HepG2 (cell line): ENCODE data around the gene CNNM2. TPM values are rescaled to one million over a fixed set of nuclear protein-coding genes. Genes with fewer than 3 reads are reported as not detected.

Source experiments
- ASH2L ChIP-seq: fragments of 300-600, 200-600 bp; sonication (generic); IDR thresholded peaks from 2 replicates; pipeline ENCODE4 v1.7.0; 2017; ENCODE audit warnings: low read depth, mild to moderate bottlenecking, moderate library complexity, mixed read lengths, low read length; ENCODE audit not compliant: insufficient read length
- ATF3 ChIP-seq: sonication (generic); formaldehyde crosslinking; IDR thresholded peaks from 2 replicates; pipeline ENCODE4 v1.4.0; 2020; ENCODE audit warnings: missing genetic modification reagents
- BCL6 ChIP-seq: IDR thresholded peaks from 2 replicates; pipeline ENCODE4 v1.6.1; 2016; ENCODE audit warnings: missing genetic modification reagents, missing compliant biosample characterization
- CBFB ChIP-seq: sonication (generic); formaldehyde crosslinking; IDR thresholded peaks from 2 replicates; pipeline ENCODE4 v1.4.0; 2020; ENCODE audit warnings: missing genetic modification reagents
- CREB1 ChIP-seq, 2 experiments: fragments of 450-650 bp in 1 of 2; IDR thresholded peaks; 2 replicates each; pipeline ENCODE4 v1.6.1; 2016 to 2017; ENCODE audit warnings: control low read depth in 1 of 2, mild to moderate bottlenecking in 1 of 2, missing compliant biosample characterization in 1 of 2, missing genetic modification characterization in 1 of 2
- DPF2 ChIP-seq: sonication (generic); formaldehyde crosslinking; IDR thresholded peaks from 2 replicates; pipeline ENCODE4 v1.4.0; 2020; ENCODE audit warnings: mild to moderate bottlenecking, low read depth, missing genetic modification reagents, borderline replicate concordance
- FOXO1 ChIP-seq: sonication (generic); formaldehyde crosslinking; IDR thresholded peaks from 2 replicates; pipeline ENCODE4 v1.4.0; 2020; ENCODE audit warnings: missing genetic modification reagents
- HNRNPH1 ChIP-seq: fragments of 200-400 bp; formaldehyde crosslinking; optimal IDR thresholded peaks from 2 replicates; pipeline ENCODE3; 2017; ENCODE audit warnings: mild to moderate bottlenecking, low read depth, low read length
- HOXA5 ChIP-seq: sonication (generic); formaldehyde crosslinking; IDR thresholded peaks from 2 replicates; pipeline ENCODE4 v1.4.0; 2020; ENCODE audit warnings: missing genetic modification reagents
- IRF9 ChIP-seq: sonication (generic); formaldehyde crosslinking; IDR thresholded peaks from 2 replicates; pipeline ENCODE4 v1.8.0; 2022; ENCODE audit warnings: missing genetic modification reagents, mild to moderate bottlenecking, borderline replicate concordance
- ISL2 ChIP-seq: sonication (generic); formaldehyde crosslinking; IDR thresholded peaks from 2 replicates; pipeline ENCODE4 v1.5.0; 2020; ENCODE audit warnings: missing genetic modification reagents
- JUND ChIP-seq: sonication (generic); formaldehyde crosslinking; IDR thresholded peaks from 2 replicates; pipeline ENCODE4 v1.8.0; 2022; ENCODE audit warnings: mild to moderate bottlenecking, missing genetic modification reagents
- LBX2 ChIP-seq: sonication (generic); formaldehyde crosslinking; IDR thresholded peaks from 2 replicates; pipeline ENCODE4 v1.5.0; 2020; ENCODE audit warnings: missing genetic modification reagents, mild to moderate bottlenecking, borderline replicate concordance
- MIXL1 ChIP-seq: IDR thresholded peaks from 2 replicates; pipeline ENCODE4 v1.6.1; 2016
- MZF1 ChIP-seq: sonication (generic); formaldehyde crosslinking; IDR thresholded peaks from 2 replicates; pipeline ENCODE4 v1.8.1; 2023; ENCODE audit warnings: mild to moderate bottlenecking, missing genetic modification reagents, borderline replicate concordance
- NFKB2 ChIP-seq: sonication (generic); formaldehyde crosslinking; IDR thresholded peaks from 2 replicates; pipeline ENCODE4 v1.4.0; 2020; ENCODE audit warnings: missing genetic modification reagents, borderline replicate concordance
- POLR2AphosphoS5 ChIP-seq: IDR thresholded peaks from 2 replicates; pipeline ENCODE4 v1.6.1; 2012; ENCODE audit warnings: low read depth, low read length
- PPARG ChIP-seq: conservative IDR thresholded peaks from 2 replicates; pipeline ENCODE4 v1.6.1; 2016; ENCODE audit warnings: missing biosample characterization, missing genetic modification reagents
- TFDP2 ChIP-seq: sonication (generic); formaldehyde crosslinking; IDR thresholded peaks from 2 replicates; pipeline ENCODE4 v1.4.0; 2020; ENCODE audit warnings: missing genetic modification reagents
- XRCC5 ChIP-seq: fragments of 200-400 bp; formaldehyde crosslinking; optimal IDR thresholded peaks from 2 replicates; pipeline ENCODE3; 2017; ENCODE audit warnings: mild to moderate bottlenecking, low read length
- ZBTB42 ChIP-seq: sonication (generic); formaldehyde crosslinking; IDR thresholded peaks from 2 replicates; pipeline ENCODE4 v1.5.0; 2020; ENCODE audit warnings: mild to moderate bottlenecking, missing genetic modification reagents
- ZFP62 ChIP-seq: sonication (generic); formaldehyde crosslinking; IDR thresholded peaks from 2 replicates; pipeline ENCODE4 v1.4.0; 2020; ENCODE audit warnings: missing genetic modification reagents
- ZFP91 ChIP-seq: sonication (generic); formaldehyde crosslinking; IDR thresholded peaks from 2 replicates; pipeline ENCODE4 v1.9.0; 2022; ENCODE audit warnings: missing genetic modification reagents, mild to moderate bottlenecking, borderline replicate concordance
- ZNF264 ChIP-seq: sonication (generic); formaldehyde crosslinking; IDR thresholded peaks from 2 replicates; pipeline ENCODE4 v1.4.0; 2020; ENCODE audit warnings: missing genetic modification reagents
- ZNF496 ChIP-seq: sonication (generic); formaldehyde crosslinking; IDR thresholded peaks from 2 replicates; pipeline ENCODE4 v1.8.1; 2023; ENCODE audit warnings: mild to moderate bottlenecking, moderate library complexity, missing genetic modification reagents; ENCODE audit not compliant: insufficient replicate concordance
- ZNF558 ChIP-seq: sonication (generic); formaldehyde crosslinking; IDR thresholded peaks from 2 replicates; pipeline ENCODE4 v1.9.0; 2022; ENCODE audit warnings: mild to moderate bottlenecking, missing genetic modification reagents, borderline replicate concordance
- polyA plus RNA-seq, 8 experiments: library from polyadenylated mRNA; depleted of rRNA in 3 of 8; stranded (reverse) in 7 of 8; unstranded in 1 of 8; fragments of >200 nt; fragmentation: Illumina TruSeq in 4 of 8; extraction: Trizol in 4 of 8; gene quantifications; 2 replicates each; pipeline versions ENCODE4 v1.2.1 to v1.2.3, GENCODE V29; 2011 to 2016; ENCODE audit warnings: low read depth in 4 of 8, missing spikeins in 1 of 8, mixed read lengths in 1 of 8; ENCODE audit not compliant: insufficient read depth in 1 of 8
- total RNA-seq, 5 experiments: library from RNA; depleted of rRNA; stranded (reverse); fragments of >200 nt; fragmentation: Illumina TruSeq; extraction: Trizol; gene quantifications; 2 replicates each; pipeline ENCODE4 v1.2.3, GENCODE V29; 2016; ENCODE audit warnings: low read depth in 1 of 5

The CNNM2 gene
- total and polyA plus RNA-seq, 2 of the 13 experiments (the other 11 are each of a cell fraction or from before 2014, with no cell fraction given) = 7.1 to 9.0 TPM

- TF ChIP-seq BCL6 (CRISPR knock-in tag) = peak; percentile 9; the same call in 1 of the 2 replicates
- TF ChIP-seq ZFP91 = peak; percentile 71
- TF ChIP-seq ZFP62 (CRISPR knock-in tag) = no peak
- TF ChIP-seq HNRNPH1 = no peak
- 0 out of 2 replicates have a peak, but pooled peaks have one; percentile 17 for TF ChIP-seq DPF2 (CRISPR knock-in tag)
- no peak for TF ChIP-seq FOXO1
- no peak for TF ChIP-seq IRF9 (CRISPR knock-in tag)
- TF ChIP-seq MZF1 (CRISPR knock-in tag) = no peak
- TF ChIP-seq LBX2 (CRISPR knock-in tag) = no peak
- peak; percentile 43; the same call in 1 of the 2 replicates for TF ChIP-seq NFKB2 (CRISPR knock-in tag)
- 0 out of 2 replicates have a peak, but pooled peaks have one; percentile 44 for TF ChIP-seq HOXA5
- TF ChIP-seq CBFB (CRISPR knock-in tag) = no peak
- TF ChIP-seq ZBTB42 (CRISPR knock-in tag) = peak; percentile 82
- TF ChIP-seq JUND (CRISPR knock-in tag) = no peak
- no peak for TF ChIP-seq MIXL1
- no peak for TF ChIP-seq CREB1 (IDR thresholded peaks at IDR 0.05)
- TF ChIP-seq CREB1 (CRISPR knock-in tag; IDR thresholded peaks at IDR 0.05) = no peak
- no peak for TF ChIP-seq ZNF558 (CRISPR knock-in tag)
- peak; percentile 50 for TF ChIP-seq ASH2L
- TF ChIP-seq XRCC5 = peak; percentile 47
- peak; percentile 88 for TF ChIP-seq TFDP2 (CRISPR knock-in tag)
- TF ChIP-seq ZNF264 = peak; percentile 26; the same call in 1 of the 2 replicates
- TF ChIP-seq POLR2AphosphoS5 = peak; percentile 69
- no peak for TF ChIP-seq ZNF496 (CRISPR knock-in tag)
- peak; percentile 13; the same call in 1 of the 2 replicates for TF ChIP-seq ISL2 (CRISPR knock-in tag)
- TF ChIP-seq PPARG (CRISPR knock-in tag) = no peak; the same call in 1 of the 2 replicates
- TF ChIP-seq ATF3 (CRISPR knock-in tag) = no peak
Measured at GRCh38 chr10:102869258-102870198, 48.6 kb upstream of the CNNM2 start, which contains the start of gene AS3MT (continued).
